Heart left ventricle (tissue), 16 donors: ENCODE data around the gene DHX30. TPM values are rescaled to one million over a fixed set of nuclear protein-coding genes. Genes with fewer than 3 reads are reported as not detected.

ENCODE experiments used
- ATAC-seq, 4 donors: fragments of 200-7000 bp; cut with Tn5 transposase; one replicate each; pipeline ENCODE4 v1.9.1; 2020 to 2022; ENCODE audit warnings: moderate library complexity in 4 of 4, mild to moderate bottlenecking in 3 of 4, moderate number of reproducible peaks in 1 of 4
- DNase-seq, 5 donors: peaks; one replicate each; pipeline ENCODE4 v3.0.0-alpha.2; 2020
- H3K27ac ChIP-seq, 12 donors: fragments of 200-600 bp; sonication (generic) in 4 of 12; one replicate each; pipeline versions ENCODE4 v1.5.0 to v1.8.0; 2016 to 2022; ENCODE audit warnings: mild to moderate bottlenecking in 2 of 12
- H3K27me3 ChIP-seq, 9 donors: fragments of 200-600 bp; sonication (generic) in 2 of 9; one replicate each; pipeline versions ENCODE4 v1.5.1 to v1.8.0; 2016 to 2022; ENCODE audit warnings: mild to moderate bottlenecking in 3 of 9
- H3K36me3 ChIP-seq, 9 donors: fragments of 200-600 bp; sonication (generic) in 2 of 9; one replicate each; pipeline versions ENCODE4 v1.5.0 to v1.8.0; 2018 to 2022; ENCODE audit warnings: mild to moderate bottlenecking in 2 of 9
- H3K4me1 ChIP-seq, 12 donors: fragments of 200-600 bp; sonication (generic) in 4 of 12; one replicate each; pipeline versions ENCODE4 v1.5.0 to v1.8.0; 2016 to 2022; ENCODE audit warnings: mild to moderate bottlenecking in 3 of 12
- H3K4me3 ChIP-seq, 12 donors: fragments of 200-600 bp; sonication (generic) in 4 of 12; one replicate each; pipeline versions ENCODE4 v1.5.0 to v1.8.0; 2017 to 2022; ENCODE audit warnings: mild to moderate bottlenecking in 9 of 12, moderate library complexity in 4 of 12
- H3K9me3 ChIP-seq, 12 donors: fragments of 200-600 bp; sonication (generic) in 4 of 12; one replicate each; pipeline versions ENCODE4 v1.5.0 to v1.8.0; 2016 to 2022; ENCODE audit warnings: mild to moderate bottlenecking in 1 of 12
- POLR2A ChIP-seq, 2 donors: fragments of 450-650 bp; IDR thresholded peaks; one replicate each; pipeline ENCODE4 v1.6.1; 2017; ENCODE audit warnings: antibody characterized with exemption in 2 of 2, mild to moderate bottlenecking in 2 of 2, moderate library complexity in 2 of 2
- WGBS, 4 donors: extraction: QIAGEN DNeasy Blood & Tissue Kit in 2 of 4; methylation state at CpG; one replicate each; pipeline versions ENCODE4 v1.1.5 to v1.1.7; 2013 to 2018; 5-methylcytosine and 5-hydroxymethylcytosine counted together
- intact Hi-C, 10 donors: fragments of 100-400 bp; cut with DNase I; formaldehyde crosslinking; loops; one replicate each; pipeline versions ENCODE4 v1.11.1 to v1.14.2; 2022
- polyA plus RNA-seq, 2 donors: library from polyadenylated mRNA; stranded (reverse); fragments of 200-250 nt; gene quantifications; one replicate each; pipeline ENCODE4 v1.2.3, GENCODE V29; 2013
- total RNA-seq, 9 donors: library from RNA; depleted of rRNA in 2 of 9; stranded (reverse); fragments of >200 nt in 2 of 9; fragmentation: NEBNext Ultra II Directional in 3 of 9; extraction: Animal tissue kit (Norgen Biotek cat#: 25700) in 3 of 9; gene quantifications; one replicate each; pipeline versions ENCODE4 v1.1.0 to v1.2.4, GENCODE V29; 2016 to 2023
- TF ChIP-seq, protein P1 (sequence below), 12 donors: fragments of 200-600 bp; sonication (generic) in 4 of 12; IDR thresholded peaks; one replicate each; pipeline versions ENCODE4 v1.5.0 to v1.8.0; 2018 to 2022; ENCODE audit warnings: antibody characterized with exemption in 12 of 12, mild to moderate bottlenecking in 5 of 12
- donor health status: ischemic (EF 13 %, LVEDD 7.1; RV severe dilation, severe dysfunction).
- donor health status: healthy with polysubstance abuse.
- donor health status: DM: no; HTN: yes; CAD: no.
- donor health status: DM: no; HTN: no; CAD: no.
- donor health status: ischemic (EF 25% LVEDD 6.9; RV normal size, moderate dysfunction).
- donor health status: ischemic (EF 25% LVEDD 5.7; RV mildly dilated, moderate dysfunction).
- donor health status: healthy.
- donor health status: DM: yes; HTN: yes; CAD: no.
- donor health status: ischemic (EF 35%, LVEDD 5.7; RV mildly dilated, moderate dysfunction).
- donor health status: nonischemic (EF 11% LVEDD 7.7; RV severe dilation, severe dysfunction).
- donor health status: DM: yes; HTN: yes; CAD: no.
- donor health status: PGD.
- donor health status: ischemic (EF 29% LVEDD 5.4; RV normal size, mild dysfunction).
- donor health status: nonischemic (EF 23%, LVEDD 6.1; RV moderate dilation, normal function).

Gene DHX30
- total and polyA plus RNA-seq, 11 donors, result 30.7 to 74.4 (median 49.4) TPM

DNA sequence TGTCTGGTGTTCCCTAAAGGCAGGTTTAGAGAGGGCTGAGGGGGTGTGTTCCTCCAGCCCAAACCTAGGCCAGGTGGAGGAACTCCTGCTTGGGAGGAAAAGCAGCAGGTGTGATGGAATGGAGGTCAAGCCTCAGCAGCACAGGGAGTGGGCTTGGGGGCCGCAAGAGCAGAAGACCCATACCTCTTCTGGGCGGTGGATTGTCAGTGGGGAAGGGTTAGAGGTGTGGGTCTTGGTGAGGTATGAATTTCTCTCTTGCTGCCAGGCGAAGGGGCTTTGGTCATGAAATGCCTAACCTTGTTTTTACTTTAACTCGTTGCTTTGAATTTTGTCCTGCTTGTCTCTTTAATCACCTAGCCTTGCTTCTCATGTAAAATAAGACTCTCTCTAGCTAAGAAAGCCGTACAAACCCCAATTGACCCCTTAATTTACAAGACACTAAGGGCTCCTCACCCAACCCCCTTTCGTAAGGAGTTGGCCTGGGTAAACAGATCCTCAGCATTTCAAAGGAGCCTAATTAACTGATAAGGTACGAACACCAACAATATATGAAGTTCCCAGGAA lies 38.9 kb downstream of the DHX30 start:
- WGBS, 4 donors, result 87 to 92% (median 89%) methylated on average over 7 of the region's 7 CpGs
- ATAC-seq, result no peak
- intact Hi-C loops, result no loop called here
- TF ChIP-seq, protein P1, sequence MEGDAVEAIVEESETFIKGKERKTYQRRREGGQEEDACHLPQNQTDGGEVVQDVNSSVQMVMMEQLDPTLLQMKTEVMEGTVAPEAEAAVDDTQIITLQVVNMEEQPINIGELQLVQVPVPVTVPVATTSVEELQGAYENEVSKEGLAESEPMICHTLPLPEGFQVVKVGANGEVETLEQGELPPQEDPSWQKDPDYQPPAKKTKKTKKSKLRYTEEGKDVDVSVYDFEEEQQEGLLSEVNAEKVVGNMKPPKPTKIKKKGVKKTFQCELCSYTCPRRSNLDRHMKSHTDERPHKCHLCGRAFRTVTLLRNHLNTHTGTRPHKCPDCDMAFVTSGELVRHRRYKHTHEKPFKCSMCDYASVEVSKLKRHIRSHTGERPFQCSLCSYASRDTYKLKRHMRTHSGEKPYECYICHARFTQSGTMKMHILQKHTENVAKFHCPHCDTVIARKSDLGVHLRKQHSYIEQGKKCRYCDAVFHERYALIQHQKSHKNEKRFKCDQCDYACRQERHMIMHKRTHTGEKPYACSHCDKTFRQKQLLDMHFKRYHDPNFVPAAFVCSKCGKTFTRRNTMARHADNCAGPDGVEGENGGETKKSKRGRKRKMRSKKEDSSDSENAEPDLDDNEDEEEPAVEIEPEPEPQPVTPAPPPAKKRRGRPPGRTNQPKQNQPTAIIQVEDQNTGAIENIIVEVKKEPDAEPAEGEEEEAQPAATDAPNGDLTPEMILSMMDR (IDR thresholded peaks at IDR 0.05), result no peak
- TF ChIP-seq POLR2A (IDR thresholded peaks at IDR 0.05), result no peak
- Histone ChIP-seq H3K27ac (no peak overlapping the region), H3K9me3 (no peaks in the 10 kb centered on the region), H3K4me3 (no peak overlapping the region), H3K4me1 (peaks cover 0 to 8% (median 0%) of the 10 kb centered on the region in 12 donors), H3K27me3 (no peaks in the 10 kb centered on the region), H3K36me3 (peaks cover 0 to 99% (median 89%) of the 10 kb centered on the region in 9 donors)
- peak in 1 of 5 donors; percentile 20 for DNase-seq

DNA sequence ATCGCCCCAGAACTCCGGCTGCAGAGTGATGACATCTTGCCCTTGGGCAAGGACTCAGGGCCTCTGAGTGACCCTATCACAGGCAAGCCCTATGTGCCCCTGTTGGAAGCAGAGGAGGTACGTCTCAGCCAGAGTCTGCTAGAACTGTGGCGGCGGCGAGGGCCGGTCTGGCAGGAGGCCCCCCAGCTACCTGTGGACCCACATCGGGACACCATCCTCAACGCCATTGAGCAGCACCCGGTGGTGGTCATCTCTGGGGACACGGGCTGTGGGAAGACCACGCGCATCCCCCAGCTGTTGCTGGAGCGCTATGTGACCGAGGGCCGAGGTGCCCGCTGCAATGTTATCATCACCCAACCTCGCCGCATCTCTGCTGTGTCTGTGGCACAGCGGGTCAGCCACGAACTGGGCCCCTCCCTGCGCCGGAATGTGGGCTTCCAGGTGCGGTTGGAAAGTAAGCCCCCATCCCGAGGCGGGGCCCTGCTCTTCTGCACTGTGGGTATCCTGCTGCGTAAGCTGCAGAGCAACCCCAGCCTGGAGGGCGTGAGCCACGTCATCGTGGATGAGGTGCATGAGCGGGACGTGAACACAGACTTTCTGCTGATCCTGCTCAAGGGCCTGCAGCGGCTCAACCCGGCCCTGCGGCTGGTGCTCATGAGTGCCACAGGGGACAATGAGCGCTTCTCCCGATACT lies 43.4 kb downstream of the DHX30 start:
- ATAC-seq (no peak), DNase-seq (peak in 1 of 5 donors; percentile 54)
- no peaks in the 10 kb centered on the region for H3K27me3 ChIP-seq
- no peak for TF ChIP-seq POLR2A (IDR thresholded peaks at IDR 0.05)
- TF ChIP-seq, protein P1 (IDR thresholded peaks at IDR 0.05), result no peak
- no peak overlapping the region for H3K27ac ChIP-seq
- no peak overlapping the region for H3K4me3 ChIP-seq
- H3K36me3 ChIP-seq, result peaks cover 0 to 100% (median 95%) of the 10 kb centered on the region in 9 donors
- H3K4me1 ChIP-seq, result peaks cover 0 to 3% (median 0%) of the 10 kb centered on the region in 12 donors
- 91 to 94% (median 92%) methylated on average over 35 to 37 of the region's 37 CpGs for WGBS, 4 donors
- H3K9me3 ChIP-seq, result no peaks in the 10 kb centered on the region
- intact Hi-C loops, result no loop called here

DNA sequence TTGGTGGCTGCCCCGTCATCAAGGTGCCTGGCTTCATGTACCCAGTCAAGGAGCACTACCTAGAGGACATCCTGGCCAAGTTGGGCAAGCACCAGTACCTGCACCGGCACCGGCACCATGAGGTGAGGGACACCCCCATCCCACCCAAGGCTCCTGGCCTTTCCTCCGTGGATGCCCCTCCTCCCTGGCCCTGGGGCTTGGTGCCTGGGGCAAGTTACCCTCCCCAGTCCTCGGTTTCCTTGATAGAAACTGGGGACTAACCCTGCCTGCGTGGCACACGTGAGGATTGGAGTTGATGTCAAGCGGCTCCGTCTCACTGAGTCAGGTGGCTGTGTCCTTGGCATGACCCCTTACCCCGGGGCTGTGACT lies 43.9 kb downstream of the DHX30 start:
- TF ChIP-seq, protein P1 (IDR thresholded peaks at IDR 0.05), result no peak
- no peak for TF ChIP-seq POLR2A (IDR thresholded peaks at IDR 0.05)
- H3K27ac ChIP-seq, result no peak overlapping the region
- WGBS, 4 donors, result 71 to 90% (median 75%) methylated on average over 8 to 10 of the region's 10 CpGs
- ATAC-seq (peak in 2 of 4 donors; percentile 2 to 5), DNase-seq (no peak)
- no peaks in the 10 kb centered on the region for H3K27me3 ChIP-seq
- intact Hi-C loops, result no loop called here
- H3K36me3 ChIP-seq, result peaks cover 0 to 100% (median 95%) of the 10 kb centered on the region in 9 donors
- peaks cover 0 to 8% (median 0%) of the 10 kb centered on the region in 12 donors for H3K4me1 ChIP-seq
- H3K4me3 ChIP-seq, result no peak overlapping the region
- H3K9me3 ChIP-seq, result no peaks in the 10 kb centered on the region

DNA sequence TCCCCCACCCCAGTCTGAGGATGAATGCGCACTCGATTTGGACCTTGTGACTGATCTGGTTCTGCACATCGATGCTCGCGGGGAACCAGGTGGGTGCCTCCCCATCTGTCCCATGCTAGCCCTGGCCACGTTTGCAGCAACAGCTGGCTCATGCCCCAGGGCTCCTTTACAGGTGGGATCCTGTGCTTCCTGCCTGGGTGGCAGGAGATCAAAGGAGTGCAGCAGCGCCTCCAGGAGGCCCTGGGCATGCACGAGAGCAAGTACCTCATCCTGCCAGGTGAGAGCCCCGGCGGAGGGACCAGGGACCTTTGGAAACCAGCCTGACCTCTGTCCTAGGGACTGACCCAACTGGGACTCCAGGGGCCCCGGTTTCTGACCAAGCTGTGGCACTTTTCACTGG lies 44.3 kb downstream of the DHX30 start:
- Histone ChIP-seq H3K36me3 (peaks cover 0 to 100% (median 95%) of the 10 kb centered on the region in 9 donors), H3K4me1 (peaks cover 0 to 8% (median 0%) of the 10 kb centered on the region in 12 donors), H3K27me3 (no peaks in the 10 kb centered on the region), H3K9me3 (no peaks in the 10 kb centered on the region), H3K27ac (no peak overlapping the region), H3K4me3 (no peak overlapping the region)
- intact Hi-C loops, result no loop called here
- no peak for DNase-seq
- ATAC-seq, result no peak
- no peak for TF ChIP-seq POLR2A (IDR thresholded peaks at IDR 0.05)
- TF ChIP-seq, protein P1 (IDR thresholded peaks at IDR 0.05), result no peak
- WGBS, 4 donors, result 84 to 94% (median 87%) methylated on average over 7 to 11 of the region's 11 CpGs
